K562 (cell line): Measurements from ENCODE around the gene NUDT22. TPM values are rescaled to one million over a fixed set of nuclear protein-coding genes. Genes with fewer than 3 reads are reported as not detected.
A peak's percentile ranks its signal among the peaks of the same experiment; 100 is the strongest.

Source experiments
- BRD9 ChIP-seq: fragments of 450-650 bp; IDR thresholded peaks from 2 replicates; pipeline ENCODE4 v1.6.1; 2018; ENCODE audit warnings: low read depth; ENCODE audit not compliant: partially characterized antibody
- C11orf30 ChIP-seq: fragments of 450-650 bp; IDR thresholded peaks from 2 replicates; pipeline ENCODE4 v1.6.1; 2016; ENCODE audit warnings: low read depth, mild to moderate bottlenecking
- ERF ChIP-seq: fragments of 450-650 bp; formaldehyde crosslinking; IDR thresholded peaks from 2 replicates; pipeline ENCODE4 v1.4.0; 2020; ENCODE audit warnings: mild to moderate bottlenecking, mixed read lengths
- ESRRA ChIP-seq: fragments of 450-650 bp; IDR thresholded peaks from 2 replicates; pipeline ENCODE4 v1.6.1; 2014; ENCODE audit warnings: low read depth, mild to moderate bottlenecking, moderate library complexity, borderline replicate concordance
- HMG20A ChIP-seq: fragments of 450-650 bp; formaldehyde crosslinking; conservative IDR thresholded peaks from 2 replicates; pipeline ENCODE4 v1.4.0; 2020; ENCODE audit warnings: mild to moderate bottlenecking, mixed read lengths
- NEUROD1 ChIP-seq: fragments of 150-350 bp; IDR thresholded peaks from 2 replicates; pipeline ENCODE4 v1.6.1; 2014; ENCODE audit warnings: borderline replicate concordance, low read length, low read depth; ENCODE audit not compliant: partially characterized antibody
- NFE2 ChIP-seq: IDR thresholded peaks from 2 replicates; pipeline ENCODE4 v1.6.1; 2014; ENCODE audit warnings: antibody characterized with exemption, low read depth
- NR2F6 ChIP-seq: fragments of 450-650 bp; formaldehyde crosslinking; IDR thresholded peaks from 2 replicates; pipeline ENCODE4 v1.4.0; 2020; ENCODE audit warnings: mild to moderate bottlenecking
- PTBP1 ChIP-seq: fragments of 200-400 bp; formaldehyde crosslinking; IDR thresholded peaks from 2 replicates; pipeline ENCODE4 v1.6.1; 2017; ENCODE audit warnings: low read depth, low read length
- RCOR1 ChIP-seq, 2 experiments: IDR thresholded peaks; 2 replicates each; pipeline ENCODE4 v1.6.1; 2012; ENCODE audit warnings: low read depth in 2 of 2, low read length in 2 of 2, borderline replicate concordance in 1 of 2, improper control_type of control experiment in 1 of 2
- TEAD2 ChIP-seq: fragments of 450-650 bp; IDR thresholded peaks from 2 replicates; pipeline ENCODE4 v1.6.1; 2016; ENCODE audit warnings: missing genetic modification characterization, control low read depth, missing compliant biosample characterization
- ZNF184 ChIP-seq: sonication (generic); formaldehyde crosslinking; IDR thresholded peaks from 2 replicates; pipeline ENCODE4 v1.5.0; 2020; ENCODE audit warnings: missing genetic modification reagents
- ZNF224 ChIP-seq: sonication (generic); formaldehyde crosslinking; IDR thresholded peaks from 2 replicates; pipeline ENCODE4 v1.8.0; 2022; ENCODE audit warnings: mild to moderate bottlenecking, missing genetic modification reagents
- ZZZ3 ChIP-seq: fragments of 450-650 bp; IDR thresholded peaks from 2 replicates; pipeline ENCODE4 v1.6.1; 2016; ENCODE audit warnings: antibody characterized with exemption, mild to moderate bottlenecking, moderate library complexity
- polyA plus RNA-seq, 8 experiments: library from polyadenylated mRNA; depleted of rRNA in 4 of 8; stranded (reverse) in 5 of 8; unstranded in 3 of 8; fragments of >200 nt; fragmentation: Nextera tagmentation in 2 of 8; fragmentation: Illumina TruSeq in 1 of 8; extraction: Ambion mirVana in 2 of 8; extraction: Trizol in 1 of 8; gene quantifications; 2 replicates each; pipeline versions ENCODE4 v1.2.1 to v1.2.3, GENCODE V29; 2011 to 2014; ENCODE audit warnings: inconsistent platforms in 1 of 8, missing spikeins in 1 of 8
- total RNA-seq, 7 experiments: library from RNA; depleted of rRNA in 6 of 7; stranded (reverse); fragments of >200 nt in 6 of 7; fragmentation: Illumina TruSeq in 2 of 7; extraction: Trizol in 2 of 7; gene quantifications; 2 replicates each; pipeline versions ENCODE4 v1.2.1 to v1.2.3, GENCODE V29; 2011 to 2021; ENCODE audit warnings: low replicate concordance in 1 of 7
- TF ChIP-seq, protein P1 (sequence below): fragments of 250-450 bp; sonication (Bioruptor Pico); IDR thresholded peaks from 2 replicates; pipeline ENCODE4 v1.4.0; 2020
- TF ChIP-seq, protein P2 (sequence below): fragments of 450-650 bp; formaldehyde crosslinking; IDR thresholded peaks from 2 replicates; pipeline ENCODE4 v1.4.0; 2020; ENCODE audit warnings: mild to moderate bottlenecking, moderate library complexity
- TF ChIP-seq, protein P3 (sequence below): fragments of 250-450 bp; sonication (Bioruptor Pico); IDR thresholded peaks from 2 replicates; pipeline ENCODE4 v1.5.0; 2021; ENCODE audit warnings: mild to moderate bottlenecking, moderate library complexity

NUDT22 gene
- total and polyA plus RNA-seq, 9 of the 15 experiments (the other 6 are each of a cell fraction or from before 2014, with no cell fraction given), result 6.3 to 92.6 (median 37.4) TPM

DNA sequence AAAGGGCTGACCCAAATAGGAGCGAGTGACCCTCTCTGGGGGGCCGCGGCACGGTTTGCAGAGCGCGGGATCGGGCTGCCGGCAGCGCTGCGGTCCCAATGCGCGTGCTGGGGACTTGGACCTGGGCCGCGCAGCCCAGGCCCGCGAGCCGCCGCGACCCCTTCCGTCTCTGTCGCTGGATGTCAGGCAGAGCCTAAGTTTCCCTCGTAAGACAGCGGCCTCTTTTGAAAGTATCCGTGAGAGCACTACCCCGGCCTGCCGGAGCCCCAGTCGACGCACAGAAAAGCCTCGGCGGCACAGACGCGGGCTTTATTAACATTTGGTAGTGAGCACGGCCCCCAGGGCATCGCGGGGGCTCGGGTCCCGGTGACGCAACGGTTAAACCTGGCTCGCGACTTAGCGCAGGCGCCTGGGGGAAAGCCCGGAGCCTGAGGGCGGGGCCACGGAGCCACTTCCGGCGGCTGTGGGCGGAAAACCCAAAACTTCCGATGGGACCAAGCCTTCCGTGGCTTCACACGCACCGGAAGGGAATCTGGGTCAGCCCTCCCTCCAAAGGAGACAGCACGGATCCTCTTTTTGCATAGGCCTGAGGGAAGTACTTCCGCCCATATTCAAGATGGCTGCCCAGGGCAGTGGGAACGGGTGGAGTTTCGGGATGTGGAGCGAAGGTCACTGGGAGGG, 43.6 kb downstream of the NUDT22 start (continued):
- TF ChIP-seq, protein P1, sequence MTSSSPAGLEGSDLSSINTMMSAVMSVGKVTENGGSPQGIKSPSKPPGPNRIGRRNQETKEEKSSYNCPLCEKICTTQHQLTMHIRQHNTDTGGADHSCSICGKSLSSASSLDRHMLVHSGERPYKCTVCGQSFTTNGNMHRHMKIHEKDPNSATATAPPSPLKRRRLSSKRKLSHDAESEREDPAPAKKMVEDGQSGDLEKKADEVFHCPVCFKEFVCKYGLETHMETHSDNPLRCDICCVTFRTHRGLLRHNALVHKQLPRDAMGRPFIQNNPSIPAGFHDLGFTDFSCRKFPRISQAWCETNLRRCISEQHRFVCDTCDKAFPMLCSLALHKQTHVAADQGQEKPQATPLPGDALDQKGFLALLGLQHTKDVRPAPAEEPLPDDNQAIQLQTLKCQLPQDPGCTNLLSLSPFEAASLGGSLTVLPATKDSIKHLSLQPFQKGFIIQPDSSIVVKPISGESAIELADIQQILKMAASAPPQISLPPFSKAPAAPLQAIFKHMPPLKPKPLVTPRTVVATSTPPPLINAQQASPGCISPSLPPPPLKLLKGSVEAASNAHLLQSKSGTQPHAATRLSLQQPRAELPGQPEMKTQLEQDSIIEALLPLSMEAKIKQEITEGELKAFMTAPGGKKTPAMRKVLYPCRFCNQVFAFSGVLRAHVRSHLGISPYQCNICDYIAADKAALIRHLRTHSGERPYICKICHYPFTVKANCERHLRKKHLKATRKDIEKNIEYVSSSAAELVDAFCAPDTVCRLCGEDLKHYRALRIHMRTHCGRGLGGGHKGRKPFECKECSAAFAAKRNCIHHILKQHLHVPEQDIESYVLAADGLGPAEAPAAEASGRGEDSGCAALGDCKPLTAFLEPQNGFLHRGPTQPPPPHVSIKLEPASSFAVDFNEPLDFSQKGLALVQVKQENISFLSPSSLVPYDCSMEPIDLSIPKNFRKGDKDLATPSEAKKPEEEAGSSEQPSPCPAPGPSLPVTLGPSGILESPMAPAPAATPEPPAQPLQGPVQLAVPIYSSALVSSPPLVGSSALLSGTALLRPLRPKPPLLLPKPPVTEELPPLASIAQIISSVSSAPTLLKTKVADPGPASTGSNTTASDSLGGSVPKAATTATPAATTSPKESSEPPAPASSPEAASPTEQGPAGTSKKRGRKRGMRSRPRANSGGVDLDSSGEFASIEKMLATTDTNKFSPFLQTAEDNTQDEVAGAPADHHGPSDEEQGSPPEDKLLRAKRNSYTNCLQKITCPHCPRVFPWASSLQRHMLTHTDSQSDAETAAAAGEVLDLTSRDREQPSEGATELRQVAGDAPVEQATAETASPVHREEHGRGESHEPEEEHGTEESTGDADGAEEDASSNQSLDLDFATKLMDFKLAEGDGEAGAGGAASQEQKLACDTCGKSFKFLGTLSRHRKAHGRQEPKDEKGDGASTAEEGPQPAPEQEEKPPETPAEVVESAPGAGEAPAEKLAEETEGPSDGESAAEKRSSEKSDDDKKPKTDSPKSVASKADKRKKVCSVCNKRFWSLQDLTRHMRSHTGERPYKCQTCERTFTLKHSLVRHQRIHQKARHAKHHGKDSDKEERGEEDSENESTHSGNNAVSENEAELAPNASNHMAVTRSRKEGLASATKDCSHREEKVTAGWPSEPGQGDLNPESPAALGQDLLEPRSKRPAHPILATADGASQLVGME (CRISPR knock-in tag), result no peak; the same call in 1 of the 2 replicates
- TF ChIP-seq NR2F6 (CRISPR knock-in tag) (peak; percentile 69; the same call in 1 of the 2 replicates), ESRRA (peak; percentile 97), HMG20A (CRISPR knock-in tag) (no peak), ERF (CRISPR knock-in tag) (peak; percentile 74), PTBP1 (no peak), BRD9 (no peak), ZNF224 (no peak; the same call in 1 of the 2 replicates), TEAD2 (tag) (no peak), NEUROD1 (no peak), NFE2 (no peak), ZZZ3 (no peak), ZNF184 (CRISPR knock-in tag) (no peak), C11orf30 (peak; percentile 66; the same call in 1 of the 2 replicates), RCOR1 (IDR thresholded peaks at IDR 0.05; ENCODE audit: borderline replicate concordance in 1 of 2, low read depth in 2 of 2, low read length in 2 of 2) (peak in 1 of 2 experiments; percentile 40; a peak in 2 of 4 replicates)
- TF ChIP-seq, protein P2, sequence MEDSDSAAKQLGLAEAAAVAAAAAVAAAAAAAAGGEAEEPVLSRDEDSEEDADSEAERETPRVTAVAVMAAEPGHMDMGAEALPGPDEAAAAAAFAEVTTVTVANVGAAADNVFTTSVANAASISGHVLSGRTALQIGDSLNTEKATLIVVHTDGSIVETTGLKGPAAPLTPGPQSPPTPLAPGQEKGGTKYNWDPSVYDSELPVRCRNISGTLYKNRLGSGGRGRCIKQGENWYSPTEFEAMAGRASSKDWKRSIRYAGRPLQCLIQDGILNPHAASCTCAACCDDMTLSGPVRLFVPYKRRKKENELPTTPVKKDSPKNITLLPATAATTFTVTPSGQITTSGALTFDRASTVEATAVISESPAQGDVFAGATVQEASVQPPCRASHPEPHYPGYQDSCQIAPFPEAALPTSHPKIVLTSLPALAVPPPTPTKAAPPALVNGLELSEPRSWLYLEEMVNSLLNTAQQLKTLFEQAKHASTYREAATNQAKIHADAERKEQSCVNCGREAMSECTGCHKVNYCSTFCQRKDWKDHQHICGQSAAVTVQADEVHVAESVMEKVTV, result peak; percentile 33
- TF ChIP-seq, protein P3, sequence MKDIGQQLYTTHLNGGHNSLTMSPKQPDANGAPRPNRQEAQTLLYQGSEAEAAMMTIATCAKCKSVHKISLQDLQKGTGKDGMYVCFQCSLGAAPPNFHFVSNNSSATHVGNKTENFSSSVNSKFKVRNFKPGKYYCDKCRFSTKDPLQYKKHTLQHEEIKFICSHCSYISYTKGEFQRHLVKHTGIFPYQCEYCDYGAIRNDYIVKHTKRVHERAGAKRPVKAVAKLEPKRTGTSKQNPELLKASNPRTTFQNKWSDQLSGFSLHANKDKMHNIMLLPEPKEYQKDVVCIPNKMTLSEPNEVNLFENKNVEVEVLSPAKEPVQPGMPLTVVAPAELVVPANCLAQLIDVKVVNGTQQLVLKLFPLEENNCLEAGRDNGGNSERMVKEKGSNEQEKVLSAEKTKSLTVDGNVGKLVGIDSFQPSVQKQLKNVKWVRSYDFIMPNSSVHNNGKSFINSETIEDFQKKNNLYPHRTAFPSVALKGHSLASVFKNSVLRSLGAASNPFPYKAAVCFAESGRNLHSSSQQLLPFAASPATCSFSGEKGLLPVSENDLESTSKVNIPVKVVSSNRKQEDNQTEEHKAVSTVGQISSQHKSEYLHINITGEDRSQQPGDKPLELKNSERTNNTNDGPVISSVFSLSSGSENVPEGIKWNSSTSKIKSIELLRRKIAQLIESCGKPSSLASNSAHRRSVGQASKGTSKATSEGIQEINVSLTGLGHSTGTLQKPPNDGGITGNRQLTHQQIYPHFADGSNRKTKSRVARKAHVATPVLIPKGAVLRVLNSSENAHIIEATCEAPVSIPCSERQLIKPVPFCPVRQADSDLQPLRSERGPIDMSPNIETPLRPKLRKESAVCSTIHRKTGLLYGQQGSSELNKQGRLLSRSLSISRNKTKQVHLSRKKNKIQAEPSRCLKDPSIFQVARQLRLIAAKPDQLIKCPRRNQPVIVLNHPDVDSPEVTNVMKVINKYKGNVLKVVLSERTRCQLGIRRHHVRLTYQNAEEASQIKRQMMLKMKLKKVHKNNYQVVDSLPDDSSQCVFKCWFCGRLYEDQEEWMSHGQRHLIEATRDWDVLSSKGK, result no peak
